Measurements from ENCODE around the gene SLC25A47. TPM values are rescaled to one million over a fixed set of nuclear protein-coding genes. Genes with fewer than 3 reads are reported as not detected.

SLC25A47 gene
- total RNA-seq, 3 donors from 2014 or later = 0.17 TPM; not detected in 2

- no peak overlapping the region for H3K4me3 ChIP-seq
- DNase-seq (no peak), ATAC-seq (no peak)
- no peaks in the 10 kb centered on the region for H3K4me1 ChIP-seq (ENCODE audit: low read depth)
- intact Hi-C loops (cut with DNase I, micrococcal nuclease) = no loop called here
- H3K36me3 ChIP-seq (ENCODE audit: low read depth) = no peaks in the 10 kb centered on the region
- no peak for TF ChIP-seq CTCF (IDR thresholded peaks at IDR 0.05)
- no peaks in the 10 kb centered on the region for H3K9me3 ChIP-seq
Measured at GRCh38 chr14:100291305-100292075, 31.6 kb upstream of the SLC25A47 start.

DNA sequence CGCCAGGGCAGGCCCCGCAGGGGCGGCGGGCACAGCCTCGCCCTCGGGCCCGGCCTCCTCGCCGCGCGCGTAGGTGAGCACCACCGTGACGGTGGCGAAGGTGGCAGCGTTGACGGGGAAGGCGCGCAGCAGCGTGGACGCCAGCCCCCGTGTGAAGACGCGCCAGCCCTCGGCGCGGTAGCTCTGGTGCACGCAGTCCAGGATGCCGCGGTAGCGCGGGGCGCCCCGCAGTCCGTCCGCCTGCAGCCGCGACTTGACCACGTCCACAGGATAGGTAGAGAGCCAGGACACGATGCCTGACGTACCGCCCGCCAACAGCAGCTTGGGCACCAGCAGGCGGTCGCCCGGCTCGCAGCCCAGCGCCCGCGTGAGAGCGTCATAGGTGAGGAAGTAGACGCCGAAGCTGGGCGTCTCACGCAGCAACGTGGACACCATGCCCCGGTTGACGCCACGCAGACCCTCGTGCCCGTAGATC, 30.8 kb upstream of the SLC25A47 start:
- no peak for TF ChIP-seq CTCF (IDR thresholded peaks at IDR 0.05)
- Histone ChIP-seq H3K36me3 (ENCODE audit: low read depth) (no peaks in the 10 kb centered on the region), H3K4me1 (ENCODE audit: low read depth) (no peaks in the 10 kb centered on the region), H3K4me3 (no peak overlapping the region), H3K9me3 (no peaks in the 10 kb centered on the region)
- intact Hi-C loops (cut with DNase I, micrococcal nuclease) = no loop called here
- ATAC-seq (no peak), DNase-seq (peak in 2 of 3 donors; percentile 24 to 49)

- intact Hi-C loops (cut with DNase I, micrococcal nuclease) = no loop called here
- DNase-seq = peak in 2 of 3 donors; percentile 18 to 48
- Histone ChIP-seq H3K36me3 (ENCODE audit: low read depth) (no peaks in the 10 kb centered on the region), H3K4me3 (no peak overlapping the region), H3K9me3 (no peaks in the 10 kb centered on the region), H3K4me1 (ENCODE audit: low read depth) (no peaks in the 10 kb centered on the region)
- no peak for ATAC-seq
- no peak for TF ChIP-seq CTCF (IDR thresholded peaks at IDR 0.05)
Measured at GRCh38 chr14:100292776-100293461, 30.2 kb upstream of the SLC25A47 start.

DNA sequence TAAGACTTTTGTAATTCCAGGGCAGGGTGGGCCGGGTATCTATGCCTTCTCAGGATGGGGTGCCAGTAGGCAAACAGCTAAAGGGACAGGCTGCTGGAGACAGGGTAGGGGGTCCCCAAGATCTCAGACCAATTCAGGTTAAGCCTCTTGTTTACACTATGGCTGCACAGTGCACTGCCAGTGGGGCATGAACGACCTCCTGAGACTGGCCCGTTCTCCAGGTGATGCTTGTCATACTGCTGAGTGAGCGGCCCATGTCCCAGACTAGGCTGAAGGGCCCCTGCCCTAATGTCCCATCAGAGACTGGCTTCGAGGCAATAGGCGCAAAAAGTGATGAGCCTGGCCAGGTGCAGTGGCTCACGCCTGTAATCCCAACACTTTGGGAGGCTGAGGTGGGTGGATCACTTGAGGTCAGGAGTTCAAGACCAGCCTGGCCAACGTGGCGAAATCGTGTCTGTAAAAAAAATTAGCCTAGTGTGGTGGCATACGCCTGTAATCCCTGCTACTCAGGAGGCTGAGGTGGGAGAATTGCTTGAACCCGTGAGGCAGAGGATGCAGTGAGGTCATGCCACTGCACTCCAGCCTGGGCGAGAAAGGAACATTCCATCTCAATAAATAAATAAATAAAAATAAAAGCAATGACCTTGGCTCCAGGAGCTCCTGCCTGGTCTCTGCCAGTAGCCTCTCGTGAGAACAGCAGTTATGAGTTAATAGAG, 29.5 kb upstream of the SLC25A47 start:
- H3K4me1 ChIP-seq (ENCODE audit: low read depth) = no peaks in the 10 kb centered on the region
- ATAC-seq (no peak), DNase-seq (no peak)
- H3K4me3 ChIP-seq = no peak overlapping the region
- no peaks in the 10 kb centered on the region for H3K9me3 ChIP-seq
- intact Hi-C loops (cut with DNase I, micrococcal nuclease) = no loop called here
- no peak for TF ChIP-seq CTCF (IDR thresholded peaks at IDR 0.05)
- H3K36me3 ChIP-seq (ENCODE audit: low read depth) = no peaks in the 10 kb centered on the region

DNA sequence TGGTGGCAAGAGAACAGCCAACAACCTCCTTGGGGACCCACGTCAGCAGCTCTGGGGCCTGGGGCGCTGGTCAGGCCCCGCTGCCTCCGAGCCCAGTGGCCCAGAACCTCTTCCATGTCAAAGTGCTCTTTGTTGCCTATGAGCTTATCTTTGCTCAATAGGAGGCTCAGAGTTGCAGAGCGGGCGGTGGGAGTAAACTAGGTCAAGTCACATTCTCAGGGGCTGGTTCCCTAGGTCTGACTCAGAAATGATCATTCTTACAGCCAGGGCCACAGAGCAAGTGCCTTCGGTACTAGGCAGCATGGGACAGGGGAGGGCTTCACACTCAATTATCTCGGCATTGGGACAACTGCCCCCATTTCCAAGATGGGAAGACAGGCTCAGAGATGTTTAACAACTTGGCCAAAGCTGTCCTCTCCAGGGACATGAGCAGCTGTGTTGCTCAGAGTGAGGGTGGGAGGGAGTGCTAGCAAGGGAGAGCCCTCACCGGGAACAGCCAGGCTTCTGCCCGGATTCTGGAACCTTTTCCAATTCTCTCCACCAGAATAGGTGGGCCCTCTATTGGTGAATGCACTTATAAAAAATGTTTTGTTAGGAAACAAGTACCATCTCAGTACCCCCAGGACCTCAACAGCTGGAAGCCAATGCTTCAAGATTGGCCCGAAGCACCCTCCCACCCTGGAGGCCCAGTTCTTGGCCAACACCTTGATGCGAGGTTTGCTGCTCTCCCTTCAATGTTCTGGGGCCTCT, 28.8 kb upstream of the SLC25A47 start:
- intact Hi-C loops (cut with DNase I, micrococcal nuclease) = no loop called here
- TF ChIP-seq CTCF (IDR thresholded peaks at IDR 0.05) = no peak
- Histone ChIP-seq H3K9me3 (no peaks in the 10 kb centered on the region), H3K36me3 (ENCODE audit: low read depth) (no peaks in the 10 kb centered on the region), H3K4me1 (ENCODE audit: low read depth) (no peaks in the 10 kb centered on the region), H3K4me3 (no peak overlapping the region)
- DNase-seq = no peak
- ATAC-seq = no peak
